ENCODE results near the gene LYSMD2. TPM values are rescaled to one million over a fixed set of nuclear protein-coding genes. Genes with fewer than 3 reads are reported as not detected.

The LYSMD2 gene
- total RNA-seq, 1 donor from 2014 or later: 4.3 TPM

DNA sequence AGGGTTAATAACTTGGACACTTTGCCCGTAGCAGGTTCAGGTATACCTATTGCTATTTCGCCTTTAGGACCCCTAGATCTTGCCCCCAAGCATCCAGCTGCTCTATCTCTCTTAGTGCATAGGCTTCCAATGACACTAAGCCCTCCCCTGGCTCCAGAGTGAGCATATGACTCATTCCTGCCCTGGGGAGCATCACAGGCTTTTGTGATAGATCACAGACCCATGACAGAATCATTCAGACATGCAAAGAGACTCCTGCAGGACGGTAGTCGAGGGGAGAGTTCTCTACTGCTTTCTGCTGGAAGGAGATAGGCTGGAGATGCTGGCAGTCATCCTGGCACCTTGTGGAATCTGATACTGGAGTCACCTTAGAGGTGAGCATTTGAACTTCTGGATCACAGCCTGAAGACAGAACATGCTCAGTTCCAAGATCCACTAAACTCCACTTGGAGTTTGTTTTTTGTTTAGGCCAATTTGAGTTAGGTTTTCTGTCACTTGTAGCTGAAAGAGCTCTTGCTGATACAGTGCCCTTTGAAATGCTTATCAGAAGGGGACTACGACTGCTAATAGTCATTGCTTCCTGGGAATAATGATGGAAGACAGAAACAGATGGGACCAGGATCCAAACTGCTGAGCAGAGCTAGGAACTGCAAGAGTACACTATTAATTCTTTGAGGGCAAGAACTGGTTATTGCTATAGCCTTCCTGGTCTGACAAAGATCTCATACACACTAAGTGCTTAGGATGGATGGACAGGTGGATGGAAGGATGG lies 11.0 kb downstream of the LYSMD2 start:
- DNase-seq: peak; percentile 48
- ATAC-seq (ENCODE audit: poor library complexity): peak; percentile 95
- intact Hi-C loops (cut with DNase I): loop anchor here (10.0 kb wide), 1 partner anchor 48 kb away; no protein-coding TSS in a partner anchor

- intact Hi-C loops (cut with DNase I): loop anchor here (10.0 kb wide), 1 partner anchor 50 kb away; no protein-coding TSS in a partner anchor
- no peak for ATAC-seq (ENCODE audit: poor library complexity)
- DNase-seq: no peak
Observed at GRCh38 chr15:51724673-51725072, 12.8 kb downstream of the LYSMD2 start.

- ATAC-seq (ENCODE audit: poor library complexity): no peak
- intact Hi-C loops (cut with DNase I): loop anchor here (10.0 kb wide), 1 partner anchor 51 kb away; no protein-coding TSS in a partner anchor
- no peak for DNase-seq
Observed at GRCh38 chr15:51724199-51724598, 13.3 kb downstream of the LYSMD2 start.

- intact Hi-C loops (cut with DNase I): loop anchor here (10.0 kb wide), 1 partner anchor 53 kb away; no protein-coding TSS in a partner anchor
- no peak for ATAC-seq (ENCODE audit: poor library complexity)
- DNase-seq: no peak
Observed at GRCh38 chr15:51721199-51721960, 16.1 kb downstream of the LYSMD2 start.

GRCh38 chr15:51720201-51720995 lies 17.1 kb downstream of the LYSMD2 start:
- intact Hi-C loops (cut with DNase I): loop anchor here (10.0 kb wide), 1 partner anchor 54 kb away; no protein-coding TSS in a partner anchor
- no peak for ATAC-seq (ENCODE audit: poor library complexity)

DNA sequence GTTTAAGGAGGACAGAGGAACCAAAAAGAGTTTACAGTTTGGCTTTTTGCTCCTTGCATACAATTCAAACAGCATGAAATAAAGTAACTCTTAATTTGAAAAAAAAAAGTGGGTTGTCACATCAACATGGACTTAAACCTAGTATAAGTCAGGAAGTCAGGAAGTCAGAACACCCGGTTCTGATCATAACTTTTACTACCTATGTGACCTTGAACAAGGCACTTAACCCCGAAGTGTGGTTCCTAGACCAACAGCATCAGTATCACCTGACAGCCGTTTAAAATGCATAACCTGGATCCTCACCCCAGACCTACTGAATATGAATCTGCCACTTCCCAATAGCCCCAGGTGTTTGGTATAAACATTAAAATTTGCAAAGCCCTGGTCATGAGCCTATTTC lies 18.7 kb downstream of the LYSMD2 start:
- ATAC-seq (ENCODE audit: poor library complexity) (no peak), DNase-seq (no peak)
- intact Hi-C loops (cut with DNase I): no loop called here

More at GRCh38 chr15:51720201-51720995, 17.1 kb downstream of the LYSMD2 start:
- no peak for DNase-seq

GRCh38 chr15:51718219-51718618 lies 19.2 kb downstream of the LYSMD2 start:
- no peak for ATAC-seq (ENCODE audit: poor library complexity)
- intact Hi-C loops (cut with DNase I): no loop called here
- no peak for DNase-seq

GRCh38 chr15:51714911-51715310 lies 22.5 kb downstream of the LYSMD2 start:
- ATAC-seq (ENCODE audit: poor library complexity) (no peak), DNase-seq (no peak)
- intact Hi-C loops (cut with DNase I): no loop called here

- DNase-seq (no peak), ATAC-seq (ENCODE audit: poor library complexity) (no peak)
- intact Hi-C loops (cut with DNase I): no loop called here
Observed at GRCh38 chr15:51714162-51714561, 23.3 kb downstream of the LYSMD2 start.

GRCh38 chr15:51709031-51709430 lies 28.4 kb downstream of the LYSMD2 start:
- DNase-seq: no peak
- intact Hi-C loops (cut with DNase I): no loop called here
- ATAC-seq (ENCODE audit: poor library complexity): no peak

DNA sequence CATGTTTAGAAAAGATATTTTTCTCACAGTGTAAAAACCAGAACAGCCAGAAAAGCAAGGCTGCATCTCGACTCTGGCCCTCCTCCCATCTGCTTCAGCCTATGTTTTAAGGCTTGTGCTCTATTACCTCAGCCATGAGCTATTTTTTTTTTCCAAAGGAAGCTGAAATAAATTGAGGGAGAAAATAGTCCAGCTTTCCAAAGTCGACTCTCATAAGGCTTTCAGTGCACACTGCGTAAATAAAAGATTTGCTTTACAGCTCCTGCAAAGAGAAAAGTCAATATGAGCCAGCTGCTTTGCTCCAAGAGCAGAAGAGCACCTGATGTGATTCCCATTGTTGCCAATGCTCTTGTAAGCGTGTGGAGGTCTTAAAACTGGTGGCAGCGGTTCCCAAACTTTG lies 29.4 kb downstream of the LYSMD2 start:
- no peak for DNase-seq
- ATAC-seq (ENCODE audit: poor library complexity): peak; percentile 58
- intact Hi-C loops (cut with DNase I): no loop called here

- ATAC-seq (ENCODE audit: poor library complexity): peak; percentile 59
- no peak for DNase-seq
Observed at GRCh38 chr15:51706926-51707608, 30.4 kb downstream of the LYSMD2 start.

GRCh38 chr15:51706291-51706690 lies 31.2 kb downstream of the LYSMD2 start:
- intact Hi-C loops (cut with DNase I): no loop called here
- DNase-seq (no peak), ATAC-seq (ENCODE audit: poor library complexity) (peak; percentile 52)

More at GRCh38 chr15:51706926-51707608, 30.4 kb downstream of the LYSMD2 start:
- intact Hi-C loops (cut with DNase I): no loop called here

DNA sequence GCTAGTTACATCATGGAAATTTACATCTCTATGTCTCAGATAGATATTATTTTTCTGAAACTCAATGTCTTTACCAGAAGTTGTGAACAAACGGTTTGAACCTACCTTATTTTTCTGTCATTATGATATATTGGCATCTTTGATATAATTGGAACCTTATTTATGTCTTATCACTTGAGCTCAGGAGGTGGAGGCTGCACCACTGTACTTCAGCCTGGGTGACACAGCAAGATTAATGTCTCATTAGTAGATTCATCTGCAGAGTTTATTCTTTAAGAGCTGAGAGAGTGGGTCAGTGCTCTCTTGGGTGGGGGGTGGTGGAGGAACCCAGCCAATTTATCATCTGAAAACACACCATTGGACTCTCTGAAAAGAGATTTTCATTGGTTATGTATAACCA lies 34.7 kb downstream of the LYSMD2 start:
- no peak for DNase-seq
- intact Hi-C loops (cut with DNase I): no loop called here

GRCh38 chr15:51699373-51699772 lies 38.1 kb downstream of the LYSMD2 start:
- intact Hi-C loops (cut with DNase I): no loop called here
- no peak for DNase-seq
- no peak for ATAC-seq (ENCODE audit: poor library complexity)

More for the DNA sequence above, 34.7 kb downstream of the LYSMD2 start:
- ATAC-seq (ENCODE audit: poor library complexity): no peak

- intact Hi-C loops (cut with DNase I): no loop called here
Observed at GRCh38 chr15:51697163-51697562, 40.3 kb downstream of the LYSMD2 start.

GRCh38 chr15:51696566-51696965 lies 40.9 kb downstream of the LYSMD2 start:
- ATAC-seq (ENCODE audit: poor library complexity) (no peak), DNase-seq (no peak)
- intact Hi-C loops (cut with DNase I): no loop called here

More at GRCh38 chr15:51697163-51697562, 40.3 kb downstream of the LYSMD2 start:
- DNase-seq (no peak), ATAC-seq (ENCODE audit: poor library complexity) (no peak)

- intact Hi-C loops (cut with DNase I): no loop called here
- no peak for DNase-seq
- no peak for ATAC-seq (ENCODE audit: poor library complexity)
Observed at GRCh38 chr15:51692154-51692553, 45.3 kb downstream of the LYSMD2 start.

Data from Right ventricle myocardium superior (tissue), 1 donor.